ENCODE results near the gene WDR46.
A peak's percentile ranks its signal among the peaks of the same experiment; 100 is the strongest.

GRCh38 chr6:33314943-33315792, 26.1 kb upstream of the WDR46 start:
- TF ChIP-seq CTCF (IDR thresholded peaks at IDR 0.05 in 2 of 3, conservative IDR thresholded peaks at IDR 0.05 in 1 of 3; ENCODE audit: borderline replicate concordance in 1 of 3, insufficient read depth in 1 of 3, low read depth in 2 of 3, low read length in 2 of 3), result no peak
- no peak for TF ChIP-seq RAD21 (IDR thresholded peaks at IDR 0.05; ENCODE audit: low read depth)
- no peak for TF ChIP-seq REST (IDR thresholded peaks at IDR 0.05; ENCODE audit: low read depth)
- TF ChIP-seq POLR2AphosphoS5 (IDR thresholded peaks at IDR 0.05; ENCODE audit: low read depth, low read length), result peak; percentile 72
- no peak for TF ChIP-seq ZNF274 (IDR thresholded peaks at IDR 0.05; ENCODE audit: low read depth, low read length)
- no peak for TF ChIP-seq FOSL1 (IDR thresholded peaks at IDR 0.05; ENCODE audit: low read depth)
- TF ChIP-seq ZBTB33 (IDR thresholded peaks at IDR 0.05; ENCODE audit: extremely low read depth, insufficient replicate concordance, low read length), result no peak
- TF ChIP-seq EZH2 (IDR thresholded peaks at IDR 0.05), result no peak
- no peak for TF ChIP-seq JUND (IDR thresholded peaks at IDR 0.05)

Measured in HCT116 (cell line).